ENCODE measurements around the gene TTC23.
"Not testable (repeated sequence)": the region's sequence is repeated elsewhere in the genome, so short reads cannot be mapped to it uniquely, and the experiment has no call there.

Gene TTC23

DNA sequence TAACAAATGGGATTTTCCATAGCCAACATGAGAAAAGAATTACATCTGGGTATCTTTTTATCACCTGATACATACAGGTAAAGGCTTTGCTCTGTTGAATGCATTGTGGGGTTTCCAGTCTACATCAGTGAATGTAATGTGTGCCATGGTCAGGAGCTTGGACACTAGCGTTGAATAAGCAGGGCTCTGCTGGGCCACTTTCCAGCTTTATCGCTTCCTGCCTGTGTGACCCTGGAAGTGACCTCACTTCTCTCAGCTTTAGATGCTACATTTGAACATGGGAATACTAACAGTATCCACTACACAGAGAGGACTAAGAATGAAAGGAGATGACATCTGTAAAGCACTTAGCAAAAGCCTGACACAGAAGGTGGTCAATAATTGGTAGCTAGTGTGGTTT, 40.1 kb downstream of the TTC23 start:
- in situ Hi-C loops (cut with HindIII; ENCODE audit: low sequenced_read_pairs), result no loop called here

- in situ Hi-C loops (cut with HindIII; ENCODE audit: low sequenced_read_pairs), result no loop called here
Observed at GRCh38 chr15:99207672-99208071, 41.7 kb downstream of the TTC23 start.

DNA sequence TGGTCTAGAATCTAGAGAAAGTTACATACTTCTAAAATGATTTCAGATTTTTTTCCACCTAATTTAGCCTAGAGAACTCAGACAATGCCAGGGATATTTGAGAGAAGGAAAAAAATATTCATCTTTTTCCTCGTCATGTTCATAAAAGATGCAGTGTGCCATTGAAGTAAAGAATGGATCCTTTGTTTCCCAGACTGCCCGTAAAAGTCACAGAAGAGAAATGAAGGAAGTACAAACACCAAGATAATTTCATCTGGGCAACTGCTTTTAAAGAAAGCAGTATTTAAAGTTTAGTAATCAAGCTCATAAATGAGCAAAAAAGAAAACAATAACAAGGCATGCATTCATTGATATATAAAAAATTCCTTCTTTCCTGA, 47.2 kb downstream of the TTC23 start:
- in situ Hi-C loops (cut with HindIII; ENCODE audit: low sequenced_read_pairs), result no loop called here

GRCh38 chr15:99201408-99202175, 47.8 kb downstream of the TTC23 start:
- in situ Hi-C loops (cut with HindIII; ENCODE audit: low sequenced_read_pairs), result no loop called here

GRCh38 chr15:99197856-99198255, 51.5 kb downstream of the TTC23 start:
- in situ Hi-C loops (cut with HindIII; ENCODE audit: low sequenced_read_pairs), result no loop called here

DNA sequence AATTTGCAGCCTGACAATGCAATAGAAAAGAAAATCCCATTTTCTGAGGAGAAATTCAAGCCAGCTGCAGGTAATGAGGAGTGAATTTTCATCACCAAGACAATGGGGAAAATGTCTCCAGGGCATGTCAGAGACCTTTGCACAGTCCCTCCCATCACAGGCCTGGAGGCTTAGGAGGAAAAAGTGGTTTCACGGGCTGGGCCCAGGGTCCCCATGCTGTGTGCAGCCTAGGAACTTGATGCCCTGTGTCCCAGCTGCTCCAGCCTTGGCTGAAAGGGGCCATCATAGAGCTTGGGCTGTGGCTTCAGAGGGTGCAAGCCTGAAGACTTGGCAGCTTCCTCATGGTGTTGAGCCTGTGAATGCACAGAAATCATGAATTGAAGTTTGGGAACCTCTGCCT, 57.2 kb downstream of the TTC23 start:
- in situ Hi-C loops (cut with HindIII; ENCODE audit: low sequenced_read_pairs), result not testable (repeated sequence)

- in situ Hi-C loops (cut with HindIII; ENCODE audit: low sequenced_read_pairs), result no loop called here
Observed at GRCh38 chr15:99187936-99188335, 61.4 kb downstream of the TTC23 start.

DNA sequence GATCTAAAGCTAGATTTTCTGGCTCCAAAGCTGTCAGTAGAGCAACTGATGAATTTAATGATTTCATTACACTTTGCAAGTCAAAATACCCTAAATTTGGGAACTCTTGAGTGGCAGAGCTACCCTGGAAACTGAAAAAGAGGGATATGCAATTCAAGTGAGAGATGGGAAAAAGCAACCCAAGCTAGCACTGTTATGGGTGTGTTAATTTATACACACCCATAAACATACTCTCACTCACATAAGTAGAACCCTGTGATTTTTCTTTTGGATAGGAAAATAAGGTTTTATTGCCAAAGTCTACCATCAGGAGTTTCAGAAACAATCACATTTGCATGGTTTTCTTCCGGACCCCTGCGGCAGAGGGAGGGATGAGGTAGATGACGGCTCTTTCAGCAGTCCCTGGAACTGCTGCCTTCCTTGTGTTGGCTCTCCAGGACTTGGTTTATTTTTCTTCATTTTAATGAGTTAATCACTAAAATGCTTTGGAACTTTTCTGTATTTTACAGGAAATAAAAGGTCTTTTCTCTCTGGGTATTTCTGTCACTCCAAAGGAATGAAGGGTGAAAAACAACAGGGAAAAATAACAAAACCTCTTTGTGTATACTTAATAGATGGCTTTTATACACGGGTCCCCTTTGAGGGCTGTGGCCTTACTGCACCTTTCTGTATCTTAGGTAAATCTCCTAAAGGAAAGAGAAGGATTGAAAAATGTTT, 63.8 kb downstream of the TTC23 start:
- in situ Hi-C loops (cut with HindIII; ENCODE audit: low sequenced_read_pairs), result no loop called here

DNA sequence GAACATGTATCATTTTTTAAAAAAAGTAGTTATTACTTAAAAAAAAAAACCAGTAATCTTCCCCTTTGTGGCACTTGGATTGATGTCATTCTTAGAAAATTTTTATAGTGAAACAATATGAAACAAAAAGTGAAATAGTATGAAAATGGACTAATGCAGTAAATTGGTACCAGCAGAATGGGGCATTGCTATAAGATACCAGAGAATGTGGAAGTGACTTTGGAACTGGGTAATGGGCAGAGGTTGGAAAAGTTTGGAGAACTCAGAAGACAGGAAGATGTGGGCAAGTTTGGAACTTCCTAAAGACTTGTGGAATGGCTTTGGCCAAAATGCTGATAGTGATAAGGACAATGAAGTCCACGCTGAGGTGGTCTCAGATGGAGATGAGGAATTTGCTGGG, 66.6 kb downstream of the TTC23 start:
- in situ Hi-C loops (cut with HindIII; ENCODE audit: low sequenced_read_pairs), result no loop called here

DNA sequence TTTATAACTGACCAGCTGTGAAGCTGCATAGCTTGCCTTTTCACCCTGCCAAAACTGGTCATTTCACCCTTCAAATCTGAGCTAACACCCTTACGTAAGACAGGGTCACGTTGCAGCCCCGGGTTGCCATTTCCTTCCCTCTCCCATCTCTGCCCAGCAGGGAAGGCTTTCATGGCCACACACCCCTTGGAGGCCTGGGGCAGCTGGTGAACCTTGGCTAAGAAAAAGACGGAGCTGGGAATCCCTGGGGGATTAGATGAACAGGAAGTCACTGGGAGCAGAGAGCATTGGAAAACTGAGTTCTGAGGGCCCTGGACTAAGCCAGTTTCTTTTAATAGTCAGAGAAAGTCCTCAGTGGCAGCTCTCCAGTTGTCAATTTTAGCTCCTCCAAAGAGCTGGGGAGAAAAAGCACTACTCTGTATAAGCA, 67.8 kb downstream of the TTC23 start:
- in situ Hi-C loops (cut with HindIII; ENCODE audit: low sequenced_read_pairs), result no loop called here

- in situ Hi-C loops (cut with HindIII; ENCODE audit: low sequenced_read_pairs), result no loop called here
Observed at GRCh38 chr15:99180964-99181306, 68.4 kb downstream of the TTC23 start.

- in situ Hi-C loops (cut with HindIII; ENCODE audit: low sequenced_read_pairs), result no loop called here
Observed at GRCh38 chr15:99180086-99180963, 69.1 kb downstream of the TTC23 start.

DNA sequence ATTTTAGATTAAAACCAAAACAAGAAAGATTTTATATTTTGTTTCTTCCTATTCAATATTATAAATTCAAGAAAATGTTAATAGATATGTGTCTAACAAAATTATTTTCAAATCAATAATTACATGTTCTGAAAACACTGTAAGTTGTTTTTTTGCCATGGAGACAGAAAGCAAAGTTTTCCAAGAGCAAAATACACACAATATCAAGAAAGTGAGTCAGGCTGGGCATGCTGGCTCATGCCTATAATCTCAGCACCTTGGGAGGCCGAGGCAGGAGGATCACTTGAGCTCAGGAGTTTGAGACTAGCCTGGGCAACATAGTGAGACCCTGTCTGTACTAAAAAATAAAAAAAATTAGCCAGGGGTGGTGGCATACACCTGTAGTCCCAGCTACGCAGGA, 71.7 kb downstream of the TTC23 start:
- in situ Hi-C loops (cut with HindIII; ENCODE audit: low sequenced_read_pairs), result loop anchor here (10.0 kb wide), 1 partner anchor 77 kb away; the partner anchor contains the start of gene LRRC28

- in situ Hi-C loops (cut with HindIII; ENCODE audit: low sequenced_read_pairs), result loop anchor here (10.0 kb wide), 1 partner anchor 78 kb away; the partner anchor contains the start of gene LRRC28
Observed at GRCh38 chr15:99176757-99177156, 72.6 kb downstream of the TTC23 start.

DNA sequence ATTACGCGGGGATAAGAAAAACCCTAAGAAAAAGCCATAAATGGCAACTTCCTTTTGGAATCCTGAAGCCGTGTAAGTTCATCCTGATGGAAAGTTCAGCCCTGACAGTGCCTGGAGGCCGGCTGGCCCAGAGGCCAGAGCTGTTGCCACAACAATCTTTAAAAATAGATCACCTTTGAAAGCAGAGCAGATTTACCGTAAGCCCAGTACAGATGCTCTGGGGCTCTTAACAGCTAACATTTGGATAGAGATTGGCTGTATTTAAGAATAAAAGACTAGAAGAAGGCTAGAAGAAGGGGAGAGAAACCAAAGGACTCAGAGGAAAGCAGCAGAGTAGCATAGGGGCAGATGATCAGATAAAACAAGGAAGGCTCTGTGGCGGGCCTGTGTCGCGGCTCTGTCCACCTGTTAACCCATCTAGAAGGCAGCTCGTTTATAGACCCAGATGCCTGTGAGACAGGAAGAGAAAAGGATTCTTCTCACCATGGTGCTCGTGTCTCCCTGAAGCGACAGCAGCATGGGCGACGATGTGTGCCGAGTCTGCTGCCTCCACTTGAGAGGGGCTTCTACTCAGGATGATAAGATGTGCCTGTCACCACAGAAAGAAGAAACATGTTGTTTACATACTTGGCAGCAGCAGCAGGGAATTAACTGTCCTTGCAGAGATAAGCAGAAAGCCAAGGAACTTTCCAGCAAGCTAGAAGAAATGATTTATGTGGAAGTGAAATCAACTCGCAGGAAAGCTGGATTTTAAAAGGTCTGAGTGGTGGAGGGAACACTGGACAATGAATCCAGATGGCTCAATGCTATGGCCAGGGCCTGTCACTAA, 74.6 kb downstream of the TTC23 start:
- in situ Hi-C loops (cut with HindIII; ENCODE audit: low sequenced_read_pairs), result loop anchor here (5.0 to 10.0 kb wide), 2 partner anchors 52 to 80 kb away; partner anchors contain the start of gene LRRC28

GRCh38 chr15:99172989-99173388, 76.4 kb downstream of the TTC23 start:
- in situ Hi-C loops (cut with HindIII; ENCODE audit: low sequenced_read_pairs), result loop anchor here (5.0 to 10.0 kb wide), 2 partner anchors 51 to 82 kb away; partner anchors contain the start of gene LRRC28

GRCh38 chr15:99172171-99172570, 77.2 kb downstream of the TTC23 start:
- in situ Hi-C loops (cut with HindIII; ENCODE audit: low sequenced_read_pairs), result loop anchor here (5.0 to 10.0 kb wide), 2 partner anchors 50 to 83 kb away; partner anchors contain the start of gene LRRC28

DNA sequence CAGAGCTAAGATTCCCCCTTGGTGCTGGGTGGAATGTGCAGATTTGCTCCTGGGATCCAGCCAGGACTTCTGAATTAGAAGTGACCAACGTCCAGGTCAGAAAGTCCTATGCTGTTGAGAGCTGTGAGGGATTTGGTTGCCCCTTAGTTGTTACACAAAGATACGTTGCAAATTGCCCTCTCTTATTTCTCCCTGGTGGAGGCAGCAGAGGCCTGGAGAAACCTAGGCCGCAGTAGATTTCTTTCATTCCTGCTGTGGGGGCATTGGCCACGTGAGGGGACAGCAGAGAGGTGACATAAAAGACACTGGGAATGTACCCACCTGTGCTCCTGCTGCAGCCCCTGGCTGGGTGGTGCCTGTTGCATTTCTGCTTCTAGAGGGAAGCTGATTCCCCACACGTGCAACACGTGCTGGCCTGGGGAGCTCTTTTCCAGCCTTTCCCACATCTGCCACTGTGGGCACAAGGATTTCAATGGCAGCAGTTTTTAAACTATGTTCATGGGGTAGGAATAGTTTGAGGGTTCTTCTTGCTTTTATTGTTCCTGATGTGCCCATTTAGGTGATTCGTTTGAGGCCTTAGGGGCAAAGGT, 78.8 kb downstream of the TTC23 start:
- in situ Hi-C loops (cut with HindIII; ENCODE audit: low sequenced_read_pairs), result loop anchor here (5.0 to 10.0 kb wide), 2 partner anchors 48 to 84 kb away; partner anchors contain the start of gene LRRC28

- in situ Hi-C loops (cut with HindIII; ENCODE audit: low sequenced_read_pairs), result loop anchor here (5.0 to 10.0 kb wide), 2 partner anchors 48 to 85 kb away; partner anchors contain the start of gene LRRC28
Observed at GRCh38 chr15:99169769-99170311, 79.5 kb downstream of the TTC23 start.
